ENCODE results near the gene ZNF597.

DNA sequence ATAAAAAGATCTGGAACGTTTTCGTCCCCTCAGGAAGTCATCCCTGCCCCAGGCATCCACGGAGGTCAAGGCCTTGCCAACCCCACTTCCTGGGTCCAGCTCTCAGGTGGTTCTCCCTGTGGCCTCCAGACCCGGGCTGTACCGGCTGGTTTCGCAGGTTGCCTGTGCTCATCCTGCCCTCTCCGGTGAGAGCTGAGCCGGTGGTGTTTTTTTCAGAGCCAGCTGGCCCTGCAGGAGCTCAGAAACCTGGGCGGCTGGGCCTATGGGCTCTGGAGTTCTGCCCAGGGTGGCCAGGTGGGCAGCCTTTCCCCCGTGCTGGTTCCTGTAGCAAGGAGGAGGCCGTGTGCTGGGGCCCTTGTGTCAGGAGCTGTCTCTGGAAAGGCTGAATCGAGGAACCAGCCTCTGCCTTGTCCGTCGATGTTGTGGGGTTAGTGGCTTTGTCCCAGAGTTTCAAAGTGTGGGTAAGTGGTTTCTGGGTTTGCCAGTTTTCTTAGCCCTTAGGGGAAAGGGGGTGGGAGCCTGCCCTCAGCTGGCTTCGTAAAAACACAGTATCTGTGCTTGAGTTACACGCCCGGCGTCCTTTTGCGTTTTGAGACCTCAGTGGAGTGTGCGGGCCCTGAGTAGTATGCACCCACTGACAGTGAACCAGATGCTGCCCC lies 28.3 kb upstream of the ZNF597 start:
- TF ChIP-seq, protein P1, sequence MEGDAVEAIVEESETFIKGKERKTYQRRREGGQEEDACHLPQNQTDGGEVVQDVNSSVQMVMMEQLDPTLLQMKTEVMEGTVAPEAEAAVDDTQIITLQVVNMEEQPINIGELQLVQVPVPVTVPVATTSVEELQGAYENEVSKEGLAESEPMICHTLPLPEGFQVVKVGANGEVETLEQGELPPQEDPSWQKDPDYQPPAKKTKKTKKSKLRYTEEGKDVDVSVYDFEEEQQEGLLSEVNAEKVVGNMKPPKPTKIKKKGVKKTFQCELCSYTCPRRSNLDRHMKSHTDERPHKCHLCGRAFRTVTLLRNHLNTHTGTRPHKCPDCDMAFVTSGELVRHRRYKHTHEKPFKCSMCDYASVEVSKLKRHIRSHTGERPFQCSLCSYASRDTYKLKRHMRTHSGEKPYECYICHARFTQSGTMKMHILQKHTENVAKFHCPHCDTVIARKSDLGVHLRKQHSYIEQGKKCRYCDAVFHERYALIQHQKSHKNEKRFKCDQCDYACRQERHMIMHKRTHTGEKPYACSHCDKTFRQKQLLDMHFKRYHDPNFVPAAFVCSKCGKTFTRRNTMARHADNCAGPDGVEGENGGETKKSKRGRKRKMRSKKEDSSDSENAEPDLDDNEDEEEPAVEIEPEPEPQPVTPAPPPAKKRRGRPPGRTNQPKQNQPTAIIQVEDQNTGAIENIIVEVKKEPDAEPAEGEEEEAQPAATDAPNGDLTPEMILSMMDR (conservative IDR thresholded peaks at IDR 0.05), result no peak
- TF ChIP-seq ZFX (IDR thresholded peaks at IDR 0.05), result no peak
